ENCODE measurements around the gene TNS2.
A peak's percentile ranks its signal among the peaks of the same experiment; 100 is the strongest.

The TNS2 gene

DNA sequence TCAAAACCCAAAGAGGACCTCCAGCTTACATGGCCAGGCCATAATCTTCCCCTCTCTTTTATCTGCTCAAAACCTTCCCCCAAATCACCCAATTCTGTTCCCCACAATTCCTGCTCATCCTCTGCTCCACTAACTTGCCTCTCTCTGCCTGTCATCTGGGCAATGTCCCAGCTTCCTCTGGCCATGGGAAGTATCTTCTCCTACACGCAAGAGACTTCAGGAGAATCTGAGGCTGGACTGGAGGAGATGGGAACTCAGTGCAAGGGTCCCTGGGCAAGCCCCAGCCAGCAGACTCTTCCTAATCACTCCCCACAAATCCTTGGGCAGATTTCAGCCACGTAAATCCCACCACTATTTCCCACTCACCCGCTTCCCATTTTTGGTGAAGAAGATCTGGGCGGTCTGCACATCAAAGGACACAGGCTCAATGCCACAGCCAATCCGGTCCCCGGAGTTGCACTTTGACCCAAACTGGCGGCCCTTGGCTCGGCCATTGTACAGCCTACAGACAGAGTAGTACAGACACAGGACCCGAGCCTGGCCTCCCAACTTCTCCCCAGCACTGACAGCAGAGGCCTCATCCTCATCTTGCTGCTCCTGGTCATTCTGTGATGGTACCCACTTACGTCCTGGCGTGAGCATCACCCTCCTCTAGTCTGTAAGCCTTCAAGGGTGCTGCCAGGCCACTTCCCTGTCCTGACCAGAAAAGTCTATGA, 24.6 kb downstream of the TNS2 start:
- Histone ChIP-seq H3K27ac (ENCODE audit: low read depth, low read length) (peak overlapping the region; percentile 5), H3K4me3 (ENCODE audit: low read depth in 1 of 5, low read length in 5 of 5) (no peak overlapping the region), H3K36me3 (ENCODE audit: control insufficient read depth in 5 of 5, insufficient read depth in 5 of 5, low read length in 5 of 5) (peaks cover 4 to 58% (median 37%) of the 10 kb centered on the region in 5 donors), H3K9me3 (ENCODE audit: control insufficient read depth in 5 of 5, low read length in 5 of 5) (no peaks in the 10 kb centered on the region), H3K9ac (ENCODE audit: low read length in 5 of 5) (peak overlapping the region in 1 of 5 donors; percentile 8), H3K27me3 (ENCODE audit: control insufficient read depth in 5 of 5, insufficient read depth in 4 of 5, low read length in 5 of 5) (no peaks in the 10 kb centered on the region), H3K4me1 (ENCODE audit: control insufficient read depth in 5 of 5, insufficient read depth in 5 of 5, low read length in 5 of 5) (peaks cover 13 to 67% (median 57%) of the 10 kb centered on the region in 5 donors)

DNA sequence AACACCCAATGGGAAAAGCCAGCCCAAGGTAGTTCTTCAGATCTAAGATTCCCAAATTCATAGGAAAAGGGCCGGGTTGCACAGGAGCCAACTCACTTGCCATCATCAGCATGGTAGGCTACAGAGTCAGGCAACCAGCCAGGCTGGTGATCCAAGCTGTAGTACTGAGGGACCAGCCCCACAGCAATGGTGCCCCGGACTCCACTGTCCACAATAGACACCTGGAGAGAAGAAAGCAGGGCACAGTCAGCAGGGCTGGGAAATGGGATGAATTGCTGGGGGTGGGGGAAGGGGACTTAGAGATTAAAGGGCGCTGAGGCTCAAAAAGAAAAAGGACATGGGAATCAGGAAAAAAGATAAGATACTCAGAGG, 25.1 kb downstream of the TNS2 start:
- Histone ChIP-seq H3K4me1 (ENCODE audit: control insufficient read depth in 5 of 5, insufficient read depth in 5 of 5, low read length in 5 of 5) (peaks cover 13 to 67% (median 57%) of the 10 kb centered on the region in 5 donors), H3K9ac (ENCODE audit: low read length in 5 of 5) (no peak overlapping the region), H3K36me3 (ENCODE audit: control insufficient read depth in 5 of 5, insufficient read depth in 5 of 5, low read length in 5 of 5) (peaks cover 4 to 53% (median 37%) of the 10 kb centered on the region in 5 donors)

DNA sequence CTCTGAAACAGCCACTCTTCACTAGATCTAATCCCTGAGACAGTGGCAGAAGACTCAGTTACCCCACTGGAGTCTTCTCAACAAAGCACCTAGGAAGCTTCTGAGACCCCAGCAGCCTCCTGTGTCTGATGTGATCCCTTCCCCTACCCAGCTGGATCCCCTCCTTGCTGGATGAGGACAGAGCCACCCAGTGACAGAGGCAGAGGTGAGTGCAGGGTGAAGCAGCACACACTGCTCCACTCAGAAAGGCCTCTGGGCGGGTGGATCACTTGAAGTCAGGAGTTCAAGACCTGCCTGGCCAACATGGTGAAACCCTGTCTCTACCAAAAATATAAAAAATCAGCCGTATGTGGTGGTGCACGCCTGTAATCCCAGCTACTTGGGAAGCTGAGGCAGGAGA, 26.6 kb downstream of the TNS2 start:
- Histone ChIP-seq H3K27ac (ENCODE audit: low read depth, low read length) (no peak overlapping the region), H3K27me3 (ENCODE audit: control insufficient read depth in 5 of 5, insufficient read depth in 4 of 5, low read length in 5 of 5) (no peaks in the 10 kb centered on the region), H3K36me3 (ENCODE audit: control insufficient read depth in 5 of 5, insufficient read depth in 5 of 5, low read length in 5 of 5) (peaks cover 4 to 42% (median 37%) of the 10 kb centered on the region in 5 donors), H3K4me3 (ENCODE audit: low read depth in 1 of 5, low read length in 5 of 5) (no peak overlapping the region), H3K9ac (ENCODE audit: low read length in 5 of 5) (peak overlapping the region in 1 of 5 donors; percentile 33), H3K4me1 (ENCODE audit: control insufficient read depth in 5 of 5, insufficient read depth in 5 of 5, low read length in 5 of 5) (peaks cover 10 to 53% (median 44%) of the 10 kb centered on the region in 5 donors), H3K9me3 (ENCODE audit: control insufficient read depth in 5 of 5, low read length in 5 of 5) (no peaks in the 10 kb centered on the region)

More for the DNA sequence above, 25.1 kb downstream of the TNS2 start:
- Histone ChIP-seq H3K4me3 (ENCODE audit: low read depth in 1 of 5, low read length in 5 of 5) (no peak overlapping the region), H3K27ac (ENCODE audit: low read depth, low read length) (no peak overlapping the region), H3K9me3 (ENCODE audit: control insufficient read depth in 5 of 5, low read length in 5 of 5) (no peaks in the 10 kb centered on the region), H3K27me3 (ENCODE audit: control insufficient read depth in 5 of 5, insufficient read depth in 4 of 5, low read length in 5 of 5) (no peaks in the 10 kb centered on the region)

- Histone ChIP-seq H3K27ac (ENCODE audit: low read depth, low read length) (no peak overlapping the region), H3K4me1 (ENCODE audit: control insufficient read depth in 5 of 5, insufficient read depth in 5 of 5, low read length in 5 of 5) (peaks cover 10 to 47% (median 38%) of the 10 kb centered on the region in 5 donors), H3K4me3 (ENCODE audit: low read depth in 1 of 5, low read length in 5 of 5) (no peak overlapping the region), H3K27me3 (ENCODE audit: control insufficient read depth in 5 of 5, insufficient read depth in 4 of 5, low read length in 5 of 5) (no peaks in the 10 kb centered on the region), H3K9ac (ENCODE audit: low read length in 5 of 5) (no peak overlapping the region), H3K9me3 (ENCODE audit: control insufficient read depth in 5 of 5, low read length in 5 of 5) (no peaks in the 10 kb centered on the region), H3K36me3 (ENCODE audit: control insufficient read depth in 5 of 5, insufficient read depth in 5 of 5, low read length in 5 of 5) (peaks cover 4 to 42% (median 37%) of the 10 kb centered on the region in 5 donors)
Observed at GRCh38 chr12:53077030-53077429, 27.2 kb downstream of the TNS2 start.

DNA sequence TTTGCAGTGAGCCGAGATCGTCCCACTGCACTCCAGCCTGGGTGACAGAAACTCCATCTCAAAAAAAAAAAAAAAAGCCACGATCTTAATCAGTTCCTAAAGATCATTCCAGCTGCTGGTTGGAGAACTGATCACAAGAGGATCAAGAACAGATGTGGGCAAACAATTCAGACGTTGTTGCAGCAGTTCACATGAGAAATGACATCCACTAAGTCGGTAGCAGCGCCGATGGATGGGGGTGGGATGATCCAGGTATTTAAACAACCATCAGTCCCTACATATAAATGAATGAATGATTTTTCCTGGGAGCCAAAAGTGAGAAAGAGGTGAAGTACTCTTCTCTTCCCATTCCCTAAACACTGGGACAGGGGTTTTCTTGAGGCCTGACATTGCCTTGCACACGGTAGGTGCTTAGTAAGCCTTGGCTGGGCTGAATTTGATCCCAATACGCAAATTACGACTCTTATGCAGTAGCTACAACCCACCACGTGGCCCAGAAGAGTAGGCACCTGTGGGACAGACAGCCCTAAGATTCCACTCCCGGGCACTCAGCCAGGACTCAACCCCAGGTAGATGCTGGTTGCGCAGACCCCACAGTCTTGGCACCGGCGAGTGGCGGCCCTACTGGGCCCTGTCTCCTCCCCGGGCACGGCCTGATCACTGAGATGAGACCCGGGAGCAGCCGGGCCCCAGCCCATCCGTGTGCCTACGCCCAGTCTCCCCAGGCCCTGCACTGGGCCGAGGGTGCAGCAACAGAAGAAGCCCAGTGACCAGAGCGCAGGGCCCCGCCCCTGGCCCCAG, 28.8 kb downstream of the TNS2 start:
- Histone ChIP-seq H3K9me3 (ENCODE audit: control insufficient read depth in 5 of 5, low read length in 5 of 5) (no peaks in the 10 kb centered on the region), H3K27ac (ENCODE audit: low read depth, low read length) (peak overlapping the region; percentile 78), H3K4me1 (ENCODE audit: control insufficient read depth in 5 of 5, insufficient read depth in 5 of 5, low read length in 5 of 5) (peaks cover 2 to 34% (median 25%) of the 10 kb centered on the region in 5 donors), H3K4me3 (ENCODE audit: low read depth in 1 of 5, low read length in 5 of 5) (peak overlapping the region; percentile 60 to 80 (median 73)), H3K27me3 (ENCODE audit: control insufficient read depth in 5 of 5, insufficient read depth in 4 of 5, low read length in 5 of 5) (no peaks in the 10 kb centered on the region), H3K36me3 (ENCODE audit: control insufficient read depth in 5 of 5, insufficient read depth in 5 of 5, low read length in 5 of 5) (peaks cover 4 to 37% (median 36%) of the 10 kb centered on the region in 5 donors), H3K9ac (ENCODE audit: low read length in 5 of 5) (peak overlapping the region; percentile 44 to 75 (median 60))

DNA sequence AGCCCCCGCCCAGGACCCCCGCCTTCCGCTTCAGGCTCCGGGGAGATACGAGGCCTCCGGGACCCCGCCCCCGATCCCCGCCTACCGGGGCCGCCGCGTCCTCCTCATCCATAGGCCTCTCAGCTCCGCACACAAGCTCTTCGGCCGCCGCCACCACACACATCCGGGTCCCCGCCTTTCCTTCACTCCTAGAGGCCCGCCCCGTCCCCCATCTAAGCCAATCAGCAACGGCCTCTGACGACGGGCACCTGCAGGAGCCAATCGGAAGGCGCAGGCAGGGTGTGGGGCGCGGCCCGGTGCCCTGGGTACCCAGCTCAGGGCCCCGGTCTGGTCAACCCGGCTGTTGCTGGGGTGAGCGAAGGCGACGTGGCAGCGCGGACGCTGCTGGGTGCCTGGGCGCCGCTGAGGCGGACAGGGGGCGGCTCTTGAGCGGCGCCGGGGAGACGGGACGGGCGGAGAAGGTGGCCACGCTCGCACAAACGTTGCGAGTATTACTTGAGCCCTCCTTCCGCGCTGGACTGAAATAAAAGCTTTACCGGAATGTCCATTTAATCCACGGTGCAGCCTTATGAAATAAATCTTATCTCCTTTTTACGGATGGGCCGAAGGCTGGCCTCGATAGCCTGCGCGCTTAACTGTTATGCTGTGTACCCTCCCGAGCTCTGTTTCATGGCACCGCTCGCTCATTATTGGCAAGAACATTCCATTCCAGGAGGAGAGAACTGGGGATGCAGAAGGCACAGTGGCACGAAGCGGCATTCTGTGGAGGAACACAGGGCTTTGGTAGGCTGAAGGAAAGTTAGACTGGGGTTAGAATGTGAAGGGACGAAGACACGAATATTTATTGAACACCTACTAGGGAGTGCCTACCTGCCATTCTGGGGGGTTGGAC, 29.6 kb downstream of the TNS2 start, which contains the start of gene SPRYD3:
SPRYD3 (minus strand) TSS at position 165 of the 892 bp plus-strand sequence; CDS start at position 108, 57 bp downstream.
- no peaks in the 10 kb centered on the region for H3K9me3 ChIP-seq (ENCODE audit: control insufficient read depth in 5 of 5, low read length in 5 of 5)
- peak within 1 kb of the TSS; percentile 92 for H3K27ac ChIP-seq (ENCODE audit: low read depth, low read length)
- H3K27me3 ChIP-seq (ENCODE audit: control insufficient read depth in 5 of 5, insufficient read depth in 4 of 5, low read length in 5 of 5): no peaks in the 10 kb centered on the region
- peaks cover 4 to 30% (median 28%) of the 10 kb centered on the region in 5 donors for H3K36me3 ChIP-seq (ENCODE audit: control insufficient read depth in 5 of 5, insufficient read depth in 5 of 5, low read length in 5 of 5)
- peaks cover 2 to 27% (median 17%) of the 10 kb centered on the region in 5 donors for H3K4me1 ChIP-seq (ENCODE audit: control insufficient read depth in 5 of 5, insufficient read depth in 5 of 5, low read length in 5 of 5)
- peak within 1 kb of the TSS; percentile 60 to 85 (median 78) for H3K4me3 ChIP-seq (ENCODE audit: low read depth in 1 of 5, low read length in 5 of 5)
- peak within 1 kb of the TSS; percentile 75 to 87 (median 82) for H3K9ac ChIP-seq (ENCODE audit: low read length in 5 of 5)

- H3K4me1 ChIP-seq (ENCODE audit: control insufficient read depth in 5 of 5, insufficient read depth in 5 of 5, low read length in 5 of 5): peaks cover 0 to 20% (median 14%) of the 10 kb centered on the region in 5 donors
- no peak overlapping the region for H3K27ac ChIP-seq (ENCODE audit: low read depth, low read length)
- no peaks in the 10 kb centered on the region for H3K27me3 ChIP-seq (ENCODE audit: control insufficient read depth in 5 of 5, insufficient read depth in 4 of 5, low read length in 5 of 5)
- no peak overlapping the region for H3K4me3 ChIP-seq (ENCODE audit: low read depth in 1 of 5, low read length in 5 of 5)
- no peak overlapping the region for H3K9ac ChIP-seq (ENCODE audit: low read length in 5 of 5)
- no peaks in the 10 kb centered on the region for H3K36me3 ChIP-seq (ENCODE audit: control insufficient read depth in 5 of 5, insufficient read depth in 5 of 5, low read length in 5 of 5)
- H3K9me3 ChIP-seq (ENCODE audit: control insufficient read depth in 5 of 5, low read length in 5 of 5): no peaks in the 10 kb centered on the region
Observed at GRCh38 chr12:53082637-53083175, 32.8 kb downstream of the TNS2 start.

DNA sequence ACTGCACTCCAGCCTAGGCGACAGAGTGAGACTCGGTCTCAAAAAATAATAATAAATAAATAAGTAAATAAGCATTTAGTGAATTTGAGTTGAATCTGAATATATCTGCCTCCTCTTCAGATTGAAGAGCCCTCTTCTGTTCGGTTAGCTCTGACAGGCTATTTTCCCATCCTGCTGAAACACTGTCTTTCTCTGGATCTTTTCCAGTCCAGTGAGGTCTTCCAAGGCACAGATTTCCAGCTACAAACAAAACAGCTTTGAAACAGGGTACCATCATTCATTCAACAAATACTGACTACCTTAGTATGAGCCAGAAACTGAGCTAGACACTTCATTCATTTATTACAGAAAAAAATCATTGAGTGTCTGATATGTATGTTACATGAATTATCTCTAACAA, 36.5 kb downstream of the TNS2 start:
- H3K4me3 ChIP-seq (ENCODE audit: low read depth in 1 of 5, low read length in 5 of 5): no peak overlapping the region

DNA sequence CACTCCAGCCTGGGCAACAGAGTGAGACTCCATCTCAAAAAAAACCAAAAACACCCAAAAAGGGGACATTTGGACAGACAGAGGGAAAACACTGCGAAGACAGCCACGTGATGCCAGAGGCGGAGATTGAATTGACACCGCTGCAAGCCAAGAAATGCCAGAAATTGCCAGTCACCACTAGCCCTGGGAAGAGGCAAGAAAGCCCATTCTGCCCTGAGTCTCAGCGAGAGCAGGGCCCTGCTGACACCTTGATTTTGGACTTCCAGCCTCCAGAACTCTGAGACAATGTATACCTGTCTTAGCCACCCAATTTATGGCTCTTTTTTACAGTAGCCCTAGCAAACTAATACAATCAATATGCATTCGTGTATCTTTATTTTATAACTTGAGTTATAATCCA, 40.2 kb downstream of the TNS2 start:
- H3K9ac ChIP-seq (ENCODE audit: low read length in 5 of 5): no peak overlapping the region
- H3K4me3 ChIP-seq (ENCODE audit: low read depth in 1 of 5, low read length in 5 of 5): no peak overlapping the region
- no peak overlapping the region for H3K27ac ChIP-seq (ENCODE audit: low read depth, low read length)
- H3K27me3 ChIP-seq (ENCODE audit: control insufficient read depth in 5 of 5, insufficient read depth in 4 of 5, low read length in 5 of 5): no peaks in the 10 kb centered on the region
- no peaks in the 10 kb centered on the region for H3K9me3 ChIP-seq (ENCODE audit: control insufficient read depth in 5 of 5, low read length in 5 of 5)
- H3K4me1 ChIP-seq (ENCODE audit: control insufficient read depth in 5 of 5, insufficient read depth in 5 of 5, low read length in 5 of 5): peaks cover 6 to 16% (median 13%) of the 10 kb centered on the region in 5 donors
- no peaks in the 10 kb centered on the region for H3K36me3 ChIP-seq (ENCODE audit: control insufficient read depth in 5 of 5, insufficient read depth in 5 of 5, low read length in 5 of 5)

More for the DNA sequence above, 36.5 kb downstream of the TNS2 start:
- H3K27me3 ChIP-seq (ENCODE audit: control insufficient read depth in 5 of 5, insufficient read depth in 4 of 5, low read length in 5 of 5): no peaks in the 10 kb centered on the region
- no peaks in the 10 kb centered on the region for H3K4me1 ChIP-seq (ENCODE audit: control insufficient read depth in 5 of 5, insufficient read depth in 5 of 5, low read length in 5 of 5)
- H3K9me3 ChIP-seq (ENCODE audit: control insufficient read depth in 5 of 5, low read length in 5 of 5): no peaks in the 10 kb centered on the region
- H3K36me3 ChIP-seq (ENCODE audit: control insufficient read depth in 5 of 5, insufficient read depth in 5 of 5, low read length in 5 of 5): no peaks in the 10 kb centered on the region
- peak overlapping the region in 1 of 5 donors; percentile 20 for H3K9ac ChIP-seq (ENCODE audit: low read length in 5 of 5)
- H3K27ac ChIP-seq (ENCODE audit: low read depth, low read length): no peak overlapping the region
